ENCODE data around the gene MAPK1. TPM values are rescaled to one million over a fixed set of nuclear protein-coding genes. Genes with fewer than 3 reads are reported as not detected.

MAPK1 gene
- total RNA-seq, 6 experiments from 2014 or later, result 140 to 178 (median 160) TPM

- H3K4me1 Mint-ChIP-seq (ENCODE audit: low read depth), result peaks cover 43% of the 10 kb centered on the region
- H3K27me3 Mint-ChIP-seq (ENCODE audit: insufficient read depth), result no peaks in the 10 kb centered on the region; the same call in 1 of the 2 replicates
- TF ChIP-seq, protein P1, sequence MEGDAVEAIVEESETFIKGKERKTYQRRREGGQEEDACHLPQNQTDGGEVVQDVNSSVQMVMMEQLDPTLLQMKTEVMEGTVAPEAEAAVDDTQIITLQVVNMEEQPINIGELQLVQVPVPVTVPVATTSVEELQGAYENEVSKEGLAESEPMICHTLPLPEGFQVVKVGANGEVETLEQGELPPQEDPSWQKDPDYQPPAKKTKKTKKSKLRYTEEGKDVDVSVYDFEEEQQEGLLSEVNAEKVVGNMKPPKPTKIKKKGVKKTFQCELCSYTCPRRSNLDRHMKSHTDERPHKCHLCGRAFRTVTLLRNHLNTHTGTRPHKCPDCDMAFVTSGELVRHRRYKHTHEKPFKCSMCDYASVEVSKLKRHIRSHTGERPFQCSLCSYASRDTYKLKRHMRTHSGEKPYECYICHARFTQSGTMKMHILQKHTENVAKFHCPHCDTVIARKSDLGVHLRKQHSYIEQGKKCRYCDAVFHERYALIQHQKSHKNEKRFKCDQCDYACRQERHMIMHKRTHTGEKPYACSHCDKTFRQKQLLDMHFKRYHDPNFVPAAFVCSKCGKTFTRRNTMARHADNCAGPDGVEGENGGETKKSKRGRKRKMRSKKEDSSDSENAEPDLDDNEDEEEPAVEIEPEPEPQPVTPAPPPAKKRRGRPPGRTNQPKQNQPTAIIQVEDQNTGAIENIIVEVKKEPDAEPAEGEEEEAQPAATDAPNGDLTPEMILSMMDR (IDR thresholded peaks at IDR 0.05), result no peak
- peak overlapping the region; percentile 97 for H3K4me3 Mint-ChIP-seq
- DNase-seq, result no peak
- peaks cover 16% of the 10 kb centered on the region for H3K36me3 Mint-ChIP-seq (ENCODE audit: low read depth)
- no peaks in the 10 kb centered on the region for H3K9me3 Mint-ChIP-seq
- peak overlapping the region; percentile 92 for H3K27ac Mint-ChIP-seq
Observed at GRCh38 chr22:21866833-21867527, 465 bp downstream of the MAPK1 start.

- Mint-ChIP-seq H3K9me3 (no peaks in the 10 kb centered on the region), H3K4me1 (ENCODE audit: low read depth) (peaks cover 62% of the 10 kb centered on the region), H3K36me3 (ENCODE audit: low read depth) (peaks cover 16% of the 10 kb centered on the region), H3K4me3 (peak overlapping the region; percentile 97), H3K27me3 (ENCODE audit: insufficient read depth) (no peaks in the 10 kb centered on the region; the same call in 1 of the 2 replicates), H3K27ac (peak overlapping the region; percentile 51; the same call in 1 of the 2 replicates)
- peak; percentile 83 for DNase-seq
- TF ChIP-seq, protein P1 (IDR thresholded peaks at IDR 0.05), result no peak
Observed at GRCh38 chr22:21865041-21865440, 2.4 kb downstream of the MAPK1 start.

DNA sequence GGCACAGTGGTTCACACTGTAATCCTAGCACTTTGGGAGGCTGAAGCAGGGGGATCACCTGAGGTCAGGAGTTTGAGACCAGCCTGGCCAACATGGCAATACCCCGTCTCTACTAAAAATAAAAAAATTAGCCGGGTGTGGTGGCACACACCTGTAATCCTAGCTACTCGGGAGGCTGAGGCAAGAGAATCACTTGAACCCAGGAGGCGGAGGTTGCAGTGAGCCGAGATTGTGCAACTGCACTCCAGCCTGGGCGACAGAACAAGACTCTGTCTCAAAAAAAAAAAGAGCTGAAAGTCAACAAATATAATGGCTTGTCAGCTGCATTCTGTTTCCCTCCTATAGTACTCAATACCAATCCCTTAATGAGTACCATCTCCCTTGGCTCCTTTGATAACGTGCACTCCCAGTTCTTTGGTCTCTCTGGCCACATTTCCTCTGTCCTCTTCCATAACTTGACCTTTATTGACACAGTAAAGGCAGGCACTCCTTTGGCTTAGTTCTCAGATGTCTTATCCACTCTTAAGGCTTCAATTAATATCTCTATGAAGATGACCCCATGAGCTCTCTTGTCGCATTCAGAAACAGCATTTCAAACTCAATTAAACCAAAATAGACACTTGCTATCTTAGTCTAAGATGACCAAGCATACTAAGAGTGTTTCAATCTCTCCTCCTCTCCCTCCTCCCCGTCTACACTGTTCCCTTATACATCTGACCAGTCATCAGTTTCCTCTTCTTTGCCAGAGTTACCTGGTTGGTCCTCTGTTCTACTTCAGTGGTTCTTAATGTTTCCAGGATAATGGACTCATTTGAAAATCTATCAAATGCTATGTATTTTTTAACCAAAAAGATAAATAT, 4.8 kb downstream of the MAPK1 start:
- TF ChIP-seq, protein P1 (IDR thresholded peaks at IDR 0.05), result no peak
- H3K4me3 Mint-ChIP-seq, result no peak overlapping the region
- no peaks in the 10 kb centered on the region for H3K27me3 Mint-ChIP-seq (ENCODE audit: insufficient read depth)
- no peak for DNase-seq
- H3K9me3 Mint-ChIP-seq, result no peaks in the 10 kb centered on the region
- H3K36me3 Mint-ChIP-seq (ENCODE audit: low read depth), result peaks cover 11% of the 10 kb centered on the region
- H3K27ac Mint-ChIP-seq, result 0 out of 2 replicates have a peak overlapping the region, but pooled peaks have one; percentile 10
- peaks cover 75% of the 10 kb centered on the region for H3K4me1 Mint-ChIP-seq (ENCODE audit: low read depth)

DNA sequence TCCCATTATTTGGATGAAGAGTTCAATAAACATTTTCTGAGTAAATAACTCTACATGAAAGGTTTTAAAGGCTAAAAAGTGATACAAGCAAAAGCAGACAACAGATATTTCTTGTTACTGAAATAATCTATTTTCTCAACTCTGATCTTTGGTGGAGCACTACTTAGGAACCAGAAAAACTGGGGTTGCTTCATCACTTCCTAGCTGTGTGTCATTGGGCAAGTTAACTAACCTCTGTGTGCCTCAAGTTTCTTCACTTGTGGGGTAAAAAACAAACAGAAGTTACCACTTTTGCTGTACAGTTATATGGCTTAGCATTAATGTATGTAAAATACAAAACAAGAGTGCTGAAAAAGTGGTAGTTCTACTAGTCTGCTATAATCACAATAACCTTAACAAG, 5.6 kb downstream of the MAPK1 start:
- peak overlapping the region; percentile 5 for H3K27ac Mint-ChIP-seq
- DNase-seq, result no peak
- peaks cover 11% of the 10 kb centered on the region for H3K36me3 Mint-ChIP-seq (ENCODE audit: low read depth)
- TF ChIP-seq, protein P1 (IDR thresholded peaks at IDR 0.05), result no peak
- H3K27me3 Mint-ChIP-seq (ENCODE audit: insufficient read depth), result no peaks in the 10 kb centered on the region
- H3K9me3 Mint-ChIP-seq, result no peaks in the 10 kb centered on the region
- no peak overlapping the region for H3K4me3 Mint-ChIP-seq
- peaks cover 79% of the 10 kb centered on the region for H3K4me1 Mint-ChIP-seq (ENCODE audit: low read depth)

- Mint-ChIP-seq H3K9me3 (no peaks in the 10 kb centered on the region), H3K4me3 (no peak overlapping the region), H3K4me1 (ENCODE audit: low read depth) (peaks cover 79% of the 10 kb centered on the region), H3K27ac (peak overlapping the region; percentile 5), H3K36me3 (ENCODE audit: low read depth) (peaks cover 11% of the 10 kb centered on the region), H3K27me3 (ENCODE audit: insufficient read depth) (no peaks in the 10 kb centered on the region)
- TF ChIP-seq, protein P1 (IDR thresholded peaks at IDR 0.05), result no peak
- no peak for DNase-seq
Observed at GRCh38 chr22:21861264-21861848, 6.1 kb downstream of the MAPK1 start.
